ENCODE measurements around the gene PEX14.

PEX14 gene

DNA sequence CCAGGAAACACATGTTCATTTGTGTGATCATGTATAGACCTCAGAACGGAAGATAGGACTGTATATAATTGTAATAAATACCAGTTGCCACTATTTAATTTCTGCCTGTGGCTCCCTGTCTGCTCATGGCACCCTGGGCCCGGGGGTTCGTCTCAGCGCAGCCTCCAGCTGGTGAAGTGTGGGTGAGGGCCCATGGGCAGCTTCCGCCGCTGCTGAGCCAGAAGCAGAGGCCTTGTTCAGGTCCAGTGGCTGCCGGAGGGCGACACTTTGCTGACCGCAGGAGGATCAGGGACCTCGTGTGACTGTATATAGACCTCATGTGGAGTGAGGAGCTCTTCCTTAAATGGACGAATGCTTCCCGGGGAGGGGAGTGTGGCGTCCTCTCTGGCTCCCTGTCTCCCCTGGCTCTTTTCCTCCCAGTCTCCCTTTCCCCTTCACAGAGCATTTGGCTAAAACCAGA is 155.9 kb downstream of the PEX14 start:
- TF ChIP-seq CTCF (IDR thresholded peaks at IDR 0.05; ENCODE audit: low read depth, low read length, missing control alignments): no peak
- no peak for DNase-seq (ENCODE audit: extremely low read depth, low read depth)
- H3K4me3 ChIP-seq (replicated peaks; ENCODE audit: low read depth, low read length): no peak overlapping the region

DNA sequence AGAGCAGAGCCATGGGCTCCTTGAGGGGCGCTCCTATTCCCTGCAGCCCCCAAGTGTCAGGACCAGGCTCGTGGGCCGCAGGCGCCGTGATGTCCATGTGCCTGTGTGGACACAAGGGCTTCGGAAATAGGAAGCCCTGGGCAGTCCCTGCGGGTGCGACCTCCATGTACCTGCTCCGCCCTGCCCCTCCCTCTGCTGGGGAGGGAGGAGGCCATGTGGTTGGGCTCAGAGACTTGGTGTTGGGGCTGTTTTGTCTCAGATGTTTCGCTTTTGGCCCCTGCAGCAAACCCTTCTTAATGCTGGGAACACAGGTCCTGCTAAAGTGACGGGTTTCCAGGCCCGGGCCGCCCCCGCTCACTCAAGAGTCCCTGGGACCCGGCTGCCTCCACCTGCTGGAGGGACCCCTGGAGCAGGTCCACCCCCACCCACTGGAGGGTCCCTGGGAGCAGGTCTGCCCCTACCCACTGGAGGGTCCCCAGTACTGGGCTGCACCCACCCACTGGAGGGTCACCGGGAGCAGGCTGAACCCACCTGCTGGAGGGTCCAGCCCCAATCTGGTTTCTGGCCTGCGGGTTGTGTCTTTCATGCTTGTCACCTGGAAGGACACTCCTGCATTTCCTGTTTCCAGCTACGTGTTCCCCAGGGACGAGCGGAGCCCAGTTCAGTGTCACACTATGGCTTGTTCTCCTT is 156.5 kb downstream of the PEX14 start:
- no peak overlapping the region for H3K4me3 ChIP-seq (replicated peaks; ENCODE audit: low read depth, low read length)
- no peak for TF ChIP-seq CTCF (IDR thresholded peaks at IDR 0.05; ENCODE audit: low read depth, low read length, missing control alignments)
- no peak for DNase-seq (ENCODE audit: extremely low read depth, low read depth)

DNA sequence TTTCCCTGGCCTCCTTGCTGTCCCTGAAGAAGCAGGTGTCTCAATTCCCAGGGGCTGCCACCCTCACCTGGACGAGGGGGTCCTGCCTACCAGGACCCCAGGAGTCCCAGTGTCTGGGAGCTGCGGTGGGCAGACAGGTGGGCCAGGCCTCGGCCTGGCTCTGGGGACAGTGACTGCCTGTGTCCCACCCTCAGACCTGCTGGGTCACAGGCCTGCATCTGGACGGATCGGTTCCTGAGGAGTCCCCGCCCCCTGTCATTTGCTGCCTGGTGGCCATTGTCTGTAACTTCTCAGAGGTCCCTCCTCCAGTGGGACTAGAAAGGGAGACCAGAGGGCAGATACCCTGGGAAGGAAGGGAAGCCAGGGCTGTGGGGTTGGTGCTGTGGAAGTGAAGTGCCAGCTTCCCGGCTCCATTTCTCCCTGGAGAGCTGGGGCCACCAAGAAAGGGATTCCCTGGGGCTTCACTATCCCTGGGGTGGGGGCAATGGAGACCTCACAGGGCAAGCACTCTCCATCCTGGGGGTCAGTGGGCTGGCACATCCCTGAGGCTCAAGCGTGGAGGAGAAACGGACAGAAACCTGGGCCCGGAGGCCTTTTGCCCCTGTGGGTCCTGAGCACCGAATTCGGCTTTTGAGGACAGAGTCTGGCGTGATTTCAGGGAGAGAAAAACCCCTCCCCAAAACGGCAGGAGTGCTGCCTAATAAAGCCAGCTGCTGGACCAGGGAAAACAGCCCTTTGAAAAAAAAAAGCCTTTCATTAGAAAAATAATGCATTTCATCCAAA is 157.3 kb downstream of the PEX14 start:
- DNase-seq (ENCODE audit: extremely low read depth, low read depth): no peak
- no peak overlapping the region for H3K4me3 ChIP-seq (replicated peaks; ENCODE audit: low read depth, low read length)
- TF ChIP-seq CTCF (IDR thresholded peaks at IDR 0.05; ENCODE audit: low read depth, low read length, missing control alignments): no peak

- DNase-seq (ENCODE audit: extremely low read depth, low read depth): no peak
- no peak for TF ChIP-seq CTCF (IDR thresholded peaks at IDR 0.05; ENCODE audit: low read depth, low read length, missing control alignments)
- H3K4me3 ChIP-seq (replicated peaks; ENCODE audit: low read depth, low read length): no peak overlapping the region
These were observed 157.9 kb downstream of the PEX14 start for GRCh38 chr1:10632691-10633090.

- no peak overlapping the region for H3K4me3 ChIP-seq (replicated peaks; ENCODE audit: low read depth, low read length)
- no peak for TF ChIP-seq CTCF (IDR thresholded peaks at IDR 0.05; ENCODE audit: low read depth, low read length, missing control alignments)
- DNase-seq (ENCODE audit: extremely low read depth, low read depth): no peak
These were observed 158.7 kb downstream of the PEX14 start for GRCh38 chr1:10633416-10633815.

DNA sequence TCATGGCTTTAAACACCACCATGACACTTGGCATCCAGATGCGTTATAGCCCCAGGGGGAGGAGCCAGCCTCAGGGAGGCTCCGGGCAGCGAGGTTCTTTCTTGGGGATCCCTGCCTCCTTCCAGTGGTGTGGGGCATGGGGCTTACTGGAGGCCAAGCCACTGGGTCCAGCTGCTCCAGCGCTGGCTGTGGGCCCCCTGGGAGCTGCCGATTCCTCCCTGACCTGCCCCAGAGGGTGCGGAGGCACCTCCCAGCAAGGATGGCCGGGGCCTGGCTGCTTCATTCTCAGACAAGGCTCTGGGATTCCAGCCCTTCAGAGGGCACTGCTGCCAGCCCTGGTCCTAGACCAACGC is 159.3 kb downstream of the PEX14 start:
- TF ChIP-seq CTCF (IDR thresholded peaks at IDR 0.05; ENCODE audit: low read depth, low read length, missing control alignments): no peak
- DNase-seq (ENCODE audit: extremely low read depth, low read depth): no peak
- no peak overlapping the region for H3K4me3 ChIP-seq (replicated peaks; ENCODE audit: low read depth, low read length)
